C4-2B (cell line): ENCODE measurements around the gene CHD2.

ENCODE experiments used
- H3K27ac ChIP-seq: fragments of 450-650 bp; 2 replicates; pipeline ENCODE4 v1.5.1; 2017
- CTCF ChIP-seq: fragments of 450-650 bp; conservative IDR thresholded peaks from 2 replicates; pipeline ENCODE4 v1.5.1; 2017; ENCODE audit warnings: mild to moderate bottlenecking
- ZFX ChIP-seq: fragments of 450-650 bp; IDR thresholded peaks from 2 replicates; pipeline ENCODE4 v1.6.1; 2017

Gene CHD2

DNA sequence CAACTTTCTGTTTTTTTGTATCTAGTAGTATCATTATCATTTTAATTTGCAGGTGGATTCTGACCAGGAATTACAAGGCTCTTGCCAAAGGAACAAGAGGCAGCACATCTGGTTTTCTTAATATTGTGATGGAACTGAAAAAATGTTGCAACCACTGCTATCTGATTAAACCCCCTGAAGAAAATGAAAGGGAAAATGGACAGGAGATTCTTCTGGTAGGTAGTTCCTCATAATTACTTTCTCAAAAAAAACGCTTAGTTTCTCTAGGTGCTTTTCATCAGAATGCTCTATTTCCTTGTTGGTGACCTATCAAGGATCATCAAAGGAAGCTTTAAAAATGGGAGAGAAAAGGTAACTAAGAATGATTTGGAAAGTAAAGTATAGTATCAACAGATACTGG, 71.6 kb downstream of the CHD2 start:
- no peak overlapping the region for H3K27ac ChIP-seq
- TF ChIP-seq ZFX (no peak), CTCF (no peak)

GRCh38 chr15:92974183-92974915, 74.2 kb downstream of the CHD2 start:
- no peak overlapping the region for H3K27ac ChIP-seq

DNA sequence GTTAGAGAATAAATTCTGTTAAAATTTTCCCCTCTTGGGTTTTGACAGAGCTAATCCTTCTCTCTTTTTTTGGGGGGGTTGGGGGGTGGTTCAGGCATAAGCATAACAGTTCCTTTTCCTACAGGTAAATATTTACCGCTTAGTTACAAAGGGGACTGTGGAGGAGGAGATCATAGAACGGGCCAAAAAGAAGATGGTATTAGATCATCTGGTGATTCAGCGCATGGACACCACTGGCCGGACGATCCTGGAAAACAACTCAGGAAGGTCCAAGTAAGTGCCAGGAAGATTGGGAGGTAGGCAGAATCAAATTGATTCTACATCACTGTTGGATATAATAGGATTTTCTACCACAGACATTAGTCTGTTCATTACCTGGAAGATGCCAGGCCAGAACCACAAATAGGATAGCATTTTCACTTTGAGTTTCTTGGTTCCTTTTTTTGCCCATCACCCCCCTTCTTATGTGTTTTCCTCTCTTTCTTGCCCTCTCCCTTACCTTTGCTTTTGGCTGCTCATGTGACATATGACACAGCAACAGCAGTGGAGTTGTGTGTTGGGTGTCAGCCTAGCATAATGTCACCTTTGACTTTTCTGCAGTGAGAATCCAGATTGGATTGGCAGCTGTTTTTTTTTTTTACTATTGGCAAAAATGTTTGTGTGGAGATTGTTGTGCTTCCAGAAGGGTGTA, 79.0 kb downstream of the CHD2 start:
- no peak overlapping the region for H3K27ac ChIP-seq
- TF ChIP-seq ZFX (no peak), CTCF (no peak)

More at GRCh38 chr15:92974183-92974915, 74.2 kb downstream of the CHD2 start:
- TF ChIP-seq ZFX (no peak), CTCF (no peak)

DNA sequence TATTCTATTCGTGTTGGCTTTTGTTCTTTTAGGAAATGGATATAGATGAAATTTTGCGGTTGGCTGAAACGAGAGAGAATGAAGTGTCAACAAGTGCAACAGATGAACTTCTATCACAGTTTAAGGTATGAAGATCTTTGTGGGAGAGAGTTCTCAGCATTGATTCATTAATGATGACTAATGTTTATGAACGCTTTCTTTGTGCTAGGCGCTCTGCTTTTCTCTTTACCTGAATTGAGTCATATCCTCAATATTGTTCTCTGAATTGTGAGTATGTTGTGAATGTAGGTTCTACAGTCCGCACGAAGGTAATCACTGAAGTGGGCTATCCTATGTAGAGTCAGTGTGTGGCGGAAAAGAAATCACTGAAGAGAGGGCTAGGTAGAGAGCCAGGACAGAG, 81.2 kb downstream of the CHD2 start:
- H3K27ac ChIP-seq = no peak overlapping the region

GRCh38 chr15:92984161-92984560, 84.0 kb downstream of the CHD2 start:
- H3K27ac ChIP-seq = no peak overlapping the region
- TF ChIP-seq CTCF = no peak
- TF ChIP-seq ZFX = no peak

More for the DNA sequence above, 81.2 kb downstream of the CHD2 start:
- TF ChIP-seq CTCF (no peak), ZFX (no peak)

GRCh38 chr15:92989470-92989869, 89.3 kb downstream of the CHD2 start:
- TF ChIP-seq CTCF (no peak), ZFX (no peak)
- no peak overlapping the region for H3K27ac ChIP-seq

DNA sequence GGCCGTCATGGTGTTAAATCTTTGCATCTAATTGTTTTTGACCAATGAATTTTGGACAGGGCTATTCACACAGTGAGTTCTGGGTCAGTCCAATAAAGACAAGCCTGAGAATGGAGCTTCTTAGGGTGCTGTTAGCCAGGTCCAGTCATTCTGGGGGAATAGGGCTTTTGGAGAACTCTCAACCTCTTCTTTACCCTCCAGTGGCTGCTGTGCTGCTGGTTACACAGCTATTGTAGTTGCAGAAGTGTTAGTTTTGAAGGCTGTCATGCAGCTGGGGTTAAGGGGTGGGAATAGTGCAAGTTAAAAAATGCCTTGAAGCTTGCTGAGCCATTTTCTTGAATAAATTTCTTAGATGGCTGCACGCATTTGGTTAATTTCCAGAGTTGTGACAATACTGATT, 89.9 kb downstream of the CHD2 start:
- H3K27ac ChIP-seq = no peak overlapping the region

More for the DNA sequence above, 89.9 kb downstream of the CHD2 start:
- TF ChIP-seq ZFX = no peak
- no peak for TF ChIP-seq CTCF
